IMR-90 (cell line): ENCODE results near the gene CLTA.
"Not testable (repeated sequence)": the region's sequence is repeated elsewhere in the genome, so short reads cannot be mapped to it uniquely, and the experiment has no call there.

Experiments
- BHLHE40 ChIP-seq: fragments of 150-350 bp; IDR thresholded peaks from 2 replicates; pipeline ENCODE4 v1.6.1; 2016; ENCODE audit warnings: mild to moderate bottlenecking, low read depth, low read length
- CEBPB ChIP-seq: IDR thresholded peaks from 2 replicates; pipeline ENCODE4 v1.6.1; 2012; ENCODE audit warnings: low read depth, low read length, improper control_type of control experiment
- CHD1 ChIP-seq: IDR thresholded peaks from 2 replicates; pipeline ENCODE4 v1.6.1; 2012; ENCODE audit warnings: low read depth, low read length, improper control_type of control experiment
- FOS ChIP-seq: fragments of 150-350 bp; IDR thresholded peaks from 2 replicates; pipeline ENCODE4 v1.6.1; 2016; ENCODE audit warnings: low read depth, low read length
- MAZ ChIP-seq: IDR thresholded peaks from 2 replicates; pipeline ENCODE4 v1.6.1; 2012; ENCODE audit warnings: low read depth, mild to moderate bottlenecking, low read length, improper control_type of control experiment, moderate library complexity, borderline replicate concordance
- MXI1 ChIP-seq: IDR thresholded peaks from 2 replicates; pipeline ENCODE4 v1.6.1; 2012; ENCODE audit warnings: low read depth, mild to moderate bottlenecking, low read length, moderate library complexity, borderline replicate concordance
- POLR2A ChIP-seq: IDR thresholded peaks from 2 replicates; pipeline ENCODE4 v1.6.1; 2012; ENCODE audit warnings: mild to moderate bottlenecking, low read depth, low read length
- RAD21 ChIP-seq: IDR thresholded peaks from 2 replicates; pipeline ENCODE4 v1.6.1; 2012; ENCODE audit warnings: low read length, improper control_type of control experiment
- RCOR1 ChIP-seq: IDR thresholded peaks from 2 replicates; pipeline ENCODE4 v1.6.1; 2012; ENCODE audit warnings: mild to moderate bottlenecking, low read length, improper control_type of control experiment; ENCODE audit not compliant: insufficient replicate concordance
- RFX5 ChIP-seq: IDR thresholded peaks from 2 replicates; pipeline ENCODE4 v1.8.0; 2012; ENCODE audit warnings: low read depth, mild to moderate bottlenecking, low read length, moderate library complexity
- SMC3 ChIP-seq: fragments of 150-350 bp; IDR thresholded peaks from 2 replicates; pipeline ENCODE4 v1.6.1; 2016; ENCODE audit warnings: low read depth, mild to moderate bottlenecking, antibody characterized with exemption, low read length, moderate library complexity
- USF2 ChIP-seq: fragments of 150-350 bp; IDR thresholded peaks from 2 replicates; pipeline ENCODE4 v1.6.1; 2017; ENCODE audit warnings: mild to moderate bottlenecking, antibody characterized with exemption, low read length, low read depth
- TF ChIP-seq, protein P1 (sequence below): conservative IDR thresholded peaks from 2 replicates; pipeline ENCODE4 v1.5.1; 2012; ENCODE audit warnings: mild to moderate bottlenecking, low read depth, low read length, improper control_type of control experiment
- TF ChIP-seq, protein P2 (sequence below): fragments of 150-350 bp; IDR thresholded peaks from 2 replicates; pipeline ENCODE4 v1.6.1; 2016; ENCODE audit warnings: low read depth, mild to moderate bottlenecking, low read length, moderate library complexity, borderline replicate concordance

DNA sequence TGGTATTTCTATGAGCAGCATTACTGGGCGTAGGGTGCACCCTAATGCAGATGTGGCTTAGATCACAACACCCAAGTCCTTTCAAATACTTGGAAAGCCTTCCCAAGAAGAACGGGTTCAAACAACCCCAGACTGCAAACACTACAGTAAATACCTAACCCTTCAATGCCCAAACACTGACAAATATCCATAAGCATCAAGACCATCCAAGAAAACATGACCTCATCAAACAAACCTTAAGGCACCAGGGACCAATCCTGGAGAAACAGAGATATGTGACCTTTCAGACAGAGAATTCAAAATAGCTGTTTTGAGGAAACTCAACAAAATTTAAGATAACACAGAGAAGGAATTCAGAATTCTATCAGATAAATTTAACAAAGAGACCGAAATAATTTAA, 15.5 kb upstream of the CLTA start:
- TF ChIP-seq, protein P1, sequence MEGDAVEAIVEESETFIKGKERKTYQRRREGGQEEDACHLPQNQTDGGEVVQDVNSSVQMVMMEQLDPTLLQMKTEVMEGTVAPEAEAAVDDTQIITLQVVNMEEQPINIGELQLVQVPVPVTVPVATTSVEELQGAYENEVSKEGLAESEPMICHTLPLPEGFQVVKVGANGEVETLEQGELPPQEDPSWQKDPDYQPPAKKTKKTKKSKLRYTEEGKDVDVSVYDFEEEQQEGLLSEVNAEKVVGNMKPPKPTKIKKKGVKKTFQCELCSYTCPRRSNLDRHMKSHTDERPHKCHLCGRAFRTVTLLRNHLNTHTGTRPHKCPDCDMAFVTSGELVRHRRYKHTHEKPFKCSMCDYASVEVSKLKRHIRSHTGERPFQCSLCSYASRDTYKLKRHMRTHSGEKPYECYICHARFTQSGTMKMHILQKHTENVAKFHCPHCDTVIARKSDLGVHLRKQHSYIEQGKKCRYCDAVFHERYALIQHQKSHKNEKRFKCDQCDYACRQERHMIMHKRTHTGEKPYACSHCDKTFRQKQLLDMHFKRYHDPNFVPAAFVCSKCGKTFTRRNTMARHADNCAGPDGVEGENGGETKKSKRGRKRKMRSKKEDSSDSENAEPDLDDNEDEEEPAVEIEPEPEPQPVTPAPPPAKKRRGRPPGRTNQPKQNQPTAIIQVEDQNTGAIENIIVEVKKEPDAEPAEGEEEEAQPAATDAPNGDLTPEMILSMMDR = not testable (repeated sequence)
- TF ChIP-seq RCOR1, POLR2A, RAD21, CEBPB, SMC3, USF2, MAZ, BHLHE40, RFX5, MXI1, CHD1, FOS: not testable (repeated sequence)
- TF ChIP-seq, protein P2, sequence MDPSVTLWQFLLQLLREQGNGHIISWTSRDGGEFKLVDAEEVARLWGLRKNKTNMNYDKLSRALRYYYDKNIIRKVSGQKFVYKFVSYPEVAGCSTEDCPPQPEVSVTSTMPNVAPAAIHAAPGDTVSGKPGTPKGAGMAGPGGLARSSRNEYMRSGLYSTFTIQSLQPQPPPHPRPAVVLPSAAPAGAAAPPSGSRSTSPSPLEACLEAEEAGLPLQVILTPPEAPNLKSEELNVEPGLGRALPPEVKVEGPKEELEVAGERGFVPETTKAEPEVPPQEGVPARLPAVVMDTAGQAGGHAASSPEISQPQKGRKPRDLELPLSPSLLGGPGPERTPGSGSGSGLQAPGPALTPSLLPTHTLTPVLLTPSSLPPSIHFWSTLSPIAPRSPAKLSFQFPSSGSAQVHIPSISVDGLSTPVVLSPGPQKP = not testable (repeated sequence)
